NT2/D1 (cell line): Measurements from ENCODE around the gene ELF2.

Experiments
- DNase-seq: peaks from one replicate; pipeline ENCODE4 v3.0.0-alpha.2; 2011; ENCODE audit warnings: low read depth, low spot score
- H3K27me3 ChIP-seq: 2 replicates; pipeline ENCODE4 v1.6.0; 2011; ENCODE audit warnings: mild to moderate bottlenecking; ENCODE audit not compliant: insufficient read length, insufficient read depth
- H3K36me3 ChIP-seq: 2 replicates; pipeline ENCODE4 v1.6.1; 2011; ENCODE audit warnings: mild to moderate bottlenecking, low read length, mixed read lengths; ENCODE audit not compliant: insufficient read depth, insufficient read length
- H3K4me1 ChIP-seq: 2 replicates; pipeline ENCODE4 v1.5.1; 2011; ENCODE audit not compliant: insufficient read depth, insufficient read length
- H3K4me3 ChIP-seq: 2 replicates; pipeline ENCODE4 v1.5.1; 2011; ENCODE audit warnings: low read depth; ENCODE audit not compliant: insufficient read length
- H3K9ac ChIP-seq: 2 replicates; pipeline ENCODE4 v1.6.0; 2011; ENCODE audit warnings: low read depth; ENCODE audit not compliant: insufficient read length
- H3K9me3 ChIP-seq: 2 replicates; pipeline ENCODE4 v1.5.1; 2011; ENCODE audit warnings: mild to moderate bottlenecking, low read length; ENCODE audit not compliant: insufficient read depth
- SUZ12 ChIP-seq: IDR thresholded peaks from 2 replicates; pipeline ENCODE4 v1.6.1; 2011; ENCODE audit not compliant: insufficient read length, insufficient read depth; ENCODE audit errors: extremely low read depth
- YY1 ChIP-seq: IDR thresholded peaks from 2 replicates; pipeline ENCODE4 v1.6.1; 2011; ENCODE audit not compliant: insufficient read length, insufficient read depth
- ZNF274 ChIP-seq: IDR thresholded peaks from 2 replicates; pipeline ENCODE4 v1.6.1; 2011; ENCODE audit warnings: mild to moderate bottlenecking, low read depth, low read length

Gene ELF2

DNA sequence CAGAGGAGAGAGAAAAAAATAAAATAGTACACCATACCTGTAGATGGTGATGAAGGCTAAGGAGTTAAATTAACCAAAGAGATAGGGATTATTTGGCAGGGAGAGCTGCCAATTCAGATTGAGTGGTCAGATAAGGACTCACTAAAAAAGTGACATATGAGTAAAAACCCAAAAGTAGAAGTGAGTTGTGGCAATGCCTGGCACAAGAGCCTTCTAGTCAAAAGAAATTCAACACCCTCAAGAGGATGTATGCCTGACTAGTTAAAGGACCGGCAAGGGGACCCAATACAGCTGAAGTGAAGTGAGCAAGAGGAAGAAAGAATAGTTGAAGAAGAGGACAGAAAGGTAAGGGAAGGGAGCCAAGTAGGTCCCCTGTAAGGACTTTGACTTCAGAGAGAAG is 34.9 kb downstream of the ELF2 start:
- Histone ChIP-seq H3K9me3 (no peaks in the 10 kb centered on the region; the same call in 1 of the 2 replicates), H3K9ac (no peak overlapping the region), H3K4me3 (no peak overlapping the region), H3K36me3 (peaks cover 4% of the 10 kb centered on the region), H3K27me3 (no peaks in the 10 kb centered on the region), H3K4me1 (peaks cover 2% of the 10 kb centered on the region)
- no peak for DNase-seq
- TF ChIP-seq SUZ12 (no peak), YY1 (no peak), ZNF274 (no peak)

DNA sequence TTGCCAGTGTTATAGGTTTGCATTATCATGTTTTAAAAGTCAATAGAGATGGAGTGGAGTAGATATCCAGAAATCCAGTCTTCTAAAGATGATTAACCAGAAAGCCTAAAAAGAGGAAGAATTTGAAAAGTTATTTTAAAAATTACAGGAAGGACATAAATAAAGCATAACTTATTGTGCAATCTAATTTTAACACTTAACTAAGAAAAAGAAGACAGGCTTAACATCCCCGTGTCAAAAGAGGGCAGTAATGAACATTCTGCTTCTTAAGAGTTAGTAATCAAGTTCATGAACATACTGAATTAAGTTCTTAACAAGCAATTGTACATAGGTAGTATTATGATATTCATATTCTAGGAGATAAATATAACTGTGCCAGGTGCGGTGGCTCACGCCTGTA is 39.3 kb downstream of the ELF2 start:
- Histone ChIP-seq H3K27me3 (no peaks in the 10 kb centered on the region), H3K36me3 (peaks cover 6% of the 10 kb centered on the region), H3K9ac (no peak overlapping the region), H3K9me3 (no peaks in the 10 kb centered on the region), H3K4me3 (no peak overlapping the region), H3K4me1 (no peaks in the 10 kb centered on the region)
- DNase-seq = no peak
- no peak for TF ChIP-seq ZNF274
- no peak for TF ChIP-seq SUZ12
- no peak for TF ChIP-seq YY1

DNA sequence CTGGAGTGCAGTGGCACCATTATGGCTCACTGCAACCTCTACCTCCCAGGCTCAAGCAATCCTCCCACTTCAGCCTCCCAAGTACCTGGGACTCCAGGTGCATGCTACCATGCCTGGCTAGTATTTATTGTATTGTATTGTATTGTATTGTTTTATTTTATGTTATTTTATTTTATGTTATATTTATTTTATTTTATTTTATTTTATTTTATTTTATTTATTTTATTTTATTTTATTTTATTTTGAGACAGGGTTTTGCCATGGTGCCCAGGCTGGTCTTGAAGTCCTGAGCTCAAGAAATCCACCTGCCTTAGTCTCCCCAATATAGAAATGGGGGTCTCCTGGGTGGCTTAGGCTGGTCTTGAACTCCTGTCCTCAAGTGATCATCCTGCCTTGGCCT is 42.6 kb downstream of the ELF2 start:
- H3K9me3 ChIP-seq = no peaks in the 10 kb centered on the region
- no peaks in the 10 kb centered on the region for H3K4me1 ChIP-seq
- no peak for TF ChIP-seq ZNF274
- TF ChIP-seq SUZ12 = no peak
- no peak for TF ChIP-seq YY1
- no peaks in the 10 kb centered on the region for H3K27me3 ChIP-seq
- no peak overlapping the region for H3K9ac ChIP-seq
- no peak overlapping the region for H3K4me3 ChIP-seq
- DNase-seq = no peak
- H3K36me3 ChIP-seq = peaks cover 6% of the 10 kb centered on the region

DNA sequence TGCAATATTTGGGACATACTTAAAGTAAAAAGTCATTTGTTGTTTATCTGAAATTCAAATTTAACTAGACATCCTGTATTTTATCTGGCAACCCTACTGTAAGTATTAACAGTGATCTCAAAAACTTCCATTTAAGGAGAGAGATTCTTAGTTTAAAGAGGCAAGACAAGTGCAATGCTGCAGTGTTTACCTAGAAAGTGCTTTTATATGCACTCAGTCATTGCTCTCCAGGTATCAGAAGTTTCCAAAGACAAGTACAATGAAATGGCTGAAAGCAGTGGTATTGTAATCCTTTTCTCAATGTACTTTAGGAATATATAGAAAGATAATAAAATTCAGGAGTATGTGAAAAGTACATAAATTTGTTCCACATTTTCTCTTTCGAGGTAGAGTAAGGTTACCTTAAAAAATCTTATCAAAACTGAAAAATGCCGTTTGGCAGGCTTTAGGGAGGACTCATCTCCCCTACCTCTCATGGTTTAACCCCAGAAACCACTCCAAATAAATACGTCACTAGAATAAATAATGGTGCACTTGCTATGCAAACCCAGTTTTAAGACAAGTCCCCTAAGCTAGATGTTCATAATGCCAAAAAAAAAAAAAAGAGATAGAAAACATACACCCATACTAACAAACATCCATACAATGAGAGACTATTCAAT is 45.7 kb downstream of the ELF2 start:
- TF ChIP-seq SUZ12 = no peak
- no peak for TF ChIP-seq YY1
- no peak for TF ChIP-seq ZNF274
- no peak for DNase-seq

DNA sequence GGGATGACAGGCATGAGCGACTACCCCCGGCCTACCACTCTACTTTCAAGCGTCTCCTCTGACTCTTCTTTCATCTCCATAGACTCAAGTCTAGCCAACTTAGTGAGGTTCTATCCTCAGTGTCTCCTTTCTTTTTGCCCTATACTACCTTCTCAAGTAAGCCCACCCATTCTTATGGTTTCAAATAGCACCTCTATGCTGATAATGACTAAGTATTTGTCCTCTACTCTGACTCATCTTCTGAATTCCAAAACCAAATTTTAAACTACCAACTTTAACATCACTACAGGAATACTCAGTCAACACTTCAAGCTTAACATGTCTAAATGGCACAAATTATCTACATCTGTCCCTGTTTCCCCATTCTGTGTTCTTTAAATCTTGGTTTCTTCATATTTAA is 47.8 kb downstream of the ELF2 start:
- H3K36me3 ChIP-seq = no peaks in the 10 kb centered on the region
- H3K4me3 ChIP-seq = no peak overlapping the region
- TF ChIP-seq SUZ12 (no peak), YY1 (no peak), ZNF274 (no peak)
- DNase-seq = no peak
- no peaks in the 10 kb centered on the region for H3K4me1 ChIP-seq
- no peaks in the 10 kb centered on the region for H3K9me3 ChIP-seq
- H3K27me3 ChIP-seq = no peaks in the 10 kb centered on the region
- H3K9ac ChIP-seq = no peak overlapping the region

More for the DNA sequence above, 45.7 kb downstream of the ELF2 start:
- Histone ChIP-seq H3K36me3 (no peaks in the 10 kb centered on the region), H3K9me3 (no peaks in the 10 kb centered on the region), H3K9ac (no peak overlapping the region), H3K27me3 (no peaks in the 10 kb centered on the region), H3K4me1 (no peaks in the 10 kb centered on the region), H3K4me3 (no peak overlapping the region)

DNA sequence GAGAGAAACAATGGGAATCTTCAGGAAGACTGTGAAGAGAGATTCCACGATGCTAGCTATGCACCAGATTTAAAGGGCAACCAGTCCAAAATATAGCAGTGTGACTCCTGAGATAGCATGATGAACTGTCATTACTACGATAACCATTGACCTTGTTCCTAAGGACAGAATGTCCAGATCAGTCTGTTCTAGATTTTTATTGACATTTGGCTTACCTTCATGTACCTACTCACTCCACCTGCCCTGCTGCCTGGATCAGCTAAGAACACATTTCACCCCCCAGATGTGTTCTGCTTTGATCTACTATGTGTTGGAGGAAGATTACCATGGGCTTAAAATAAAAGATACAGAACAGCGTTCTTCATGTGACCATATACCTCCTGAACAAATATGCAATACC is 50.1 kb downstream of the ELF2 start:
- H3K4me3 ChIP-seq = no peak overlapping the region
- H3K4me1 ChIP-seq = no peaks in the 10 kb centered on the region
- TF ChIP-seq YY1 (no peak), SUZ12 (no peak), ZNF274 (no peak)
- no peaks in the 10 kb centered on the region for H3K27me3 ChIP-seq
- no peaks in the 10 kb centered on the region for H3K9me3 ChIP-seq
- H3K36me3 ChIP-seq = no peaks in the 10 kb centered on the region
- DNase-seq = no peak
- H3K9ac ChIP-seq = no peak overlapping the region

DNA sequence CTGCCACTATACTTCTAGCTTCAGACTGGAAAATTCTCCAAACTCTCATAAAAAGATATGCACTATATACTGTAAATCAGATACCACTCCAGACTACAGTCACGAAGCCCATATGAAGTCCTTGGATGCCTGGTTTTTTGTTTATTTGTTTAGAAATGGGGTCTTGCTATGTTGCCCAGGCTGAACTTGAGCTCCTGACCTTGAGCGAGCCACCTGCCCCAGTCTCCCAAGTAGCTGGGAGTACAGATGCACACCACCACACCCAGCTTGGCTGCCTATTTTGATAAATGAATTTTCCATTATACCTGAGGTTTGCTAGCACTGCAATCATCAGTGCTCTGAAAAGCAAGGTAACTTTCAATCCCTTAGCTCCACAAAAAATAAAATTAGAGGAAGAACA is 53.1 kb downstream of the ELF2 start:
- Histone ChIP-seq H3K9me3 (no peaks in the 10 kb centered on the region), H3K4me1 (no peaks in the 10 kb centered on the region), H3K9ac (no peak overlapping the region), H3K36me3 (no peaks in the 10 kb centered on the region), H3K27me3 (no peaks in the 10 kb centered on the region), H3K4me3 (no peak overlapping the region)
- DNase-seq = no peak
- TF ChIP-seq YY1 (no peak), SUZ12 (no peak), ZNF274 (no peak)
